ENCODE results near the gene OR6J1.
"Not testable (repeated sequence)": the region's sequence is repeated elsewhere in the genome, so short reads cannot be mapped to it uniquely, and the experiment has no call there.

OR6J1 gene

DNA sequence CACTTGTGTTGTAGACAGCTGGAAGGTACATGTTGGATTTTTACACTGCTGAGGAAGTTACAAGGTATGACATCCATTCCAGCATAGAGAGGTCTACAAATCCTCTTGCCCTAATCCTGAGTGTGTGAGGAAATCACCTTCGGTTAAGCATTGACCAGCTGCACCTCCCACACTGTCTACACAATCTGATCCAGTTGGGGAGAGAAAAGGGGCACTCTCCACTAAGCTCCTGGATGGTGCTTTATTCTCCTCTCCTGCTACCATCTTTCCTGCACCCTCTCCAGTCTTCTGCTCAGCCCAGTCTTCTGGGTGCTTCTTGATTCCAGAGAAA is at the start of gene OR6J1:
Gene OR6J1 (minus strand): TSS at position 48 of the 331 bp plus-strand sequence. CDS start 9,541 bp downstream, outside the sequence.
- Histone ChIP-seq H3K4me3 (ENCODE audit: low read depth, low read length) (no peak within 1 kb of the TSS), H3K36me3 (ENCODE audit: control insufficient read depth, insufficient read depth, low read length) (no peaks in the 10 kb centered on the region), H3K9me3 (ENCODE audit: control insufficient read depth, insufficient read depth, low read length) (no peaks in the 10 kb centered on the region), H3K4me1 (ENCODE audit: control insufficient read depth, insufficient read depth, low read length) (no peaks in the 10 kb centered on the region), H3K27me3 (ENCODE audit: control insufficient read depth, insufficient read depth, low read length) (no peaks in the 10 kb centered on the region), H3K9ac (ENCODE audit: low read depth, low read length) (no peak within 1 kb of the TSS), H3K27ac (ENCODE audit: low read depth, low read length) (no peak within 1 kb of the TSS)

DNA sequence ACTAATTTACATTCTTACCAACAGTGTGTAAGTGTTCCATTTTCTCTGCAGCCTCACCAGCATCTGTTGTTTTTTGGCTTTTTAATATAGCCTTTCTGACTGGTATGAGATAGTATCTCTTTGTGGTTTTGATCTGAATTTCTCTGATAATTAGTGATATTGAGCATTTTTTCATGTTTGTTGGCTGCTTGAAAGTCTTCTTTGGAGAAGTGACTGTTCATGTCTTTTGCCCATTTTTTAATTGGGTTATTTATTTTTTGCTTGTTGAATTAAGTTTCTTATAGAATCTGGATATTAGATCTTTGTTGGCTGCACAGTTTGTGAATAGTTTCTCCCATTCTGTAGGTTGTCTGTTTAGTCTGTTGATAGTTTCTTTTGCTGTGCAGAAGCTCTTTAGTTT is 48.0 kb upstream of the OR6J1 start:
- H3K36me3 ChIP-seq (ENCODE audit: control insufficient read depth, insufficient read depth, low read length), result no peaks in the 10 kb centered on the region
- no peak overlapping the region for H3K9ac ChIP-seq (ENCODE audit: low read depth, low read length)
- H3K27me3 ChIP-seq (ENCODE audit: control insufficient read depth, insufficient read depth, low read length), result no peaks in the 10 kb centered on the region
- no peak overlapping the region for H3K4me3 ChIP-seq (ENCODE audit: low read depth, low read length)
- no peaks in the 10 kb centered on the region for H3K4me1 ChIP-seq (ENCODE audit: control insufficient read depth, insufficient read depth, low read length)
- no peak overlapping the region for H3K27ac ChIP-seq (ENCODE audit: low read depth, low read length)
- no peaks in the 10 kb centered on the region; the same call in 1 of the 2 replicates for H3K9me3 ChIP-seq (ENCODE audit: control insufficient read depth, insufficient read depth, low read length)

DNA sequence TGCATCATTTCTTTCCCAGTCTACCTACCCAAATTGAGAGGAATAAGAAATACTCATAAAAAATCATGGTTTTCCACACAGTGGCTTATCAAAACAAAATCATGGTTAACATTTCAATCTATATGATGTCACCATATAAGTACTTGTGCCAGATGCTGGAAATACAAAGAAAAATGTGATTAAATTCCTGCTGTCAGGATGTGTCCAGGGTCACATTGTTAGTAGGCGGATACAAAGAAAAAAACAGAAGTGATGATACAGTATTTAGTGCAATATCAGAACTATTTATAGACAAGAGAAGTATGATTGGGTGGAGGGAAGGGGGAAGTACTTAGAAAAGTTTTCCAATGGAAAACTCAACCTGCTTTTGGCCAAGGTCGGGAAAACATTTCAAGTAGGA is 47.0 kb upstream of the OR6J1 start:
- Histone ChIP-seq H3K9ac (ENCODE audit: low read depth, low read length) (no peak overlapping the region), H3K27me3 (ENCODE audit: control insufficient read depth, insufficient read depth, low read length) (no peaks in the 10 kb centered on the region), H3K9me3 (ENCODE audit: control insufficient read depth, insufficient read depth, low read length) (no peaks in the 10 kb centered on the region; the same call in 1 of the 2 replicates), H3K27ac (ENCODE audit: low read depth, low read length) (no peak overlapping the region), H3K4me3 (ENCODE audit: low read depth, low read length) (no peak overlapping the region), H3K4me1 (ENCODE audit: control insufficient read depth, insufficient read depth, low read length) (peaks cover 3% of the 10 kb centered on the region; the same call in 1 of the 2 replicates), H3K36me3 (ENCODE audit: control insufficient read depth, insufficient read depth, low read length) (no peaks in the 10 kb centered on the region)

DNA sequence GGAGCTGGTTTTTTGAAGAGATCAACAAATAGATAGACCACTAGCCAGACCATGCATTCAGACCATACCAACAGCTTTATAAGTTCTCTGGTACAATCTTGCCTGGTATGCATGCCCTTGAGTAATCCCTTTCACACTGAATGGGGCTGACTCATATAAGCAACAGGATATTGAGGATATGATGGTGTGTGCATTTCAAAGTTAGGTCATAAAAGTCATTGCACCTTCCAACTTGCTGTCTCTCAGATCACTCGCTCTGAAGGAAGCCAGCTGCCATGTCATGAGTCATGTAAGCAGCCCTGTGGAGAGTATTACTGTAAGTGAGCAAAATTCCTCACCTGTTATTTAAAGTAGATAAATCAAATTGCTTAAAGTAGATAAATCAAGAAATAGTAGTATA is 45.0 kb upstream of the OR6J1 start:
- Histone ChIP-seq H3K9ac (ENCODE audit: low read depth, low read length) (no peak overlapping the region), H3K4me1 (ENCODE audit: control insufficient read depth, insufficient read depth, low read length) (peaks cover 9% of the 10 kb centered on the region; the same call in 1 of the 2 replicates), H3K27ac (ENCODE audit: low read depth, low read length) (no peak overlapping the region), H3K9me3 (ENCODE audit: control insufficient read depth, insufficient read depth, low read length) (no peaks in the 10 kb centered on the region; the same call in 1 of the 2 replicates), H3K27me3 (ENCODE audit: control insufficient read depth, insufficient read depth, low read length) (no peaks in the 10 kb centered on the region), H3K36me3 (ENCODE audit: control insufficient read depth, insufficient read depth, low read length) (no peaks in the 10 kb centered on the region), H3K4me3 (ENCODE audit: low read depth, low read length) (no peak overlapping the region)

DNA sequence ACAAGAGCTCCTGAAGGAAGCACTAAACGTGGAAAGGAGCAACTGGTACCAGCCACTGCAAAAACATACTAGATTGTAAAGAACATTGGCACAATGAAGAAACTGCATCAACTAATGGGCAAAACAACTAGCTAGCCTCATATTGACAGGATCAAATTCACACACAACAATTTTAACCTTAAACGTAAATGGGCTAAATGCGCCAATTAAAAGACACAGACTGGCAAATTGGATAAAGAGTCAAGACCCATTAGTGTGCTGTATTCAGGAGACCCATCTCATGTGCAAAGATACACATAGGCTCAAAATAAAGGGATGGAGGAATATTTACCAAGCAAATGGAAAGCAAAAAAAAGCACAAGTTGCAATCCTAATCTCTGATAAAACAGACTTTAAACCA is 43.8 kb upstream of the OR6J1 start:
- not testable (repeated sequence) for H3K9ac ChIP-seq (ENCODE audit: low read depth, low read length); H3K27me3 ChIP-seq (ENCODE audit: control insufficient read depth, insufficient read depth, low read length); H3K4me3 ChIP-seq (ENCODE audit: low read depth, low read length); H3K9me3 ChIP-seq (ENCODE audit: control insufficient read depth, insufficient read depth, low read length); H3K4me1 ChIP-seq (ENCODE audit: control insufficient read depth, insufficient read depth, low read length); H3K27ac ChIP-seq (ENCODE audit: low read depth, low read length); H3K36me3 ChIP-seq (ENCODE audit: control insufficient read depth, insufficient read depth, low read length)

DNA sequence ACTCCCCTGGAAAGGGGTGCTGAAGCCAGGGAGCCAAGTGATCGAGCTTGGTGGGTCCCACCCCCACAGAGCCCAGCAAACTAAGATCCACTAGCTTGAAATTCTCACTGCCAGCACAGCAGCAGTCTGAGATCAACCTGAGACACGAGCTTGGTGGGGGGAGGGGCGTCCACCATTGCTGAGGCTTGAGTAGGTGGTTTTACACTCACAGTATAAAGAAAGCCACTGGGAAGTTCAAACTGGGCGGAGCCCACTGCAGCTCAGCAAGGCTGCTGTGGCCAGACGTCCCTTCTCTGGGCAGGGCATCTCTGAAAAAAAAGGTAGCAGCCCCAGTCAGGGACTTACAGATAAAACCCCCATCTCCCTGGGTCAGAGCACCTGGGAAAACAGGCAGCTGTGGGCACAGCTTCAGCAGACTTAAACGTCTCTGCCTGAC is 42.0 kb upstream of the OR6J1 start:
- H3K4me1 ChIP-seq (ENCODE audit: control insufficient read depth, insufficient read depth, low read length); H3K27me3 ChIP-seq (ENCODE audit: control insufficient read depth, insufficient read depth, low read length); H3K9ac ChIP-seq (ENCODE audit: low read depth, low read length); H3K9me3 ChIP-seq (ENCODE audit: control insufficient read depth, insufficient read depth, low read length); H3K27ac ChIP-seq (ENCODE audit: low read depth, low read length); H3K36me3 ChIP-seq (ENCODE audit: control insufficient read depth, insufficient read depth, low read length); H3K4me3 ChIP-seq (ENCODE audit: low read depth, low read length): not testable (repeated sequence)

DNA sequence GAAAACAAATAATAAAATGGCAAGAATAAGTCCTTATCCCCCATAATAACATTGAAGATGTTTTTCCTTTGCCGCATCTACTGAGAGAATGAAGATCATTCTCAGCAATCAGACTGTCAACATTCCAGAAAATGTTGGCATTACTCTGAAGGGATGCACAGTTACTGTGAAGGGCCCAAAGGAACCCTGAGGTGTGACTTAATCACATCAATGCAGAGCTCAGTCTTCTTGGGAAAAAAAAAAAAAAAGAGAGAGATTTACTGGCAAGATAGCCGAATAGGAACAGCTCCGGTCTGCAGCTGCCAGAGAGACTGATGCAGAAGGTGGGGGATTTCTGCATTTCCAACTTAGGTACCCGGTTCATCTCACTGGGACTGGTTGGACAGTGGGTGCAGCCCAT is 41.3 kb upstream of the OR6J1 start:
- H3K4me1 ChIP-seq (ENCODE audit: control insufficient read depth, insufficient read depth, low read length), result peaks cover 9% of the 10 kb centered on the region; the same call in 1 of the 2 replicates
- no peaks in the 10 kb centered on the region for H3K9me3 ChIP-seq (ENCODE audit: control insufficient read depth, insufficient read depth, low read length)
- H3K36me3 ChIP-seq (ENCODE audit: control insufficient read depth, insufficient read depth, low read length), result no peaks in the 10 kb centered on the region
- no peak overlapping the region for H3K4me3 ChIP-seq (ENCODE audit: low read depth, low read length)
- H3K9ac ChIP-seq (ENCODE audit: low read depth, low read length), result no peak overlapping the region
- H3K27ac ChIP-seq (ENCODE audit: low read depth, low read length), result no peak overlapping the region
- H3K27me3 ChIP-seq (ENCODE audit: control insufficient read depth, insufficient read depth, low read length), result no peaks in the 10 kb centered on the region

DNA sequence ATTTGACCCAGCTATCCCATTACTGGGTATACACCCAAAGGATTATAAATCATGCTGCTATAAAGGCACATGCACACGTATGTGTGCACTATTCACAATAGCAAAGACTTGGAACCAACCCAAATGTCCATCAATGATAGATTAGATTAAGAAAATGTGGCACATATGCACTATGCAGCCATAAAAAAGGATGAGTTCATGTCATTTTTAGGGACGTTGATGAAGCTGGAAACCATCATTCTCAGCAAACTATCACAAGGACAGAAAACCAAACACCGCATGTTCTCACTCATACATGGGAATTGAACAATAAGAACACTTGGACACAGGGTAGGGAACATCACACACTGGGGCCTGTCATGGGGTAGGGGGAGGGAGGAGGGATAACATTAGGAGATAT is 39.3 kb upstream of the OR6J1 start:
- H3K9ac ChIP-seq (ENCODE audit: low read depth, low read length); H3K27ac ChIP-seq (ENCODE audit: low read depth, low read length); H3K4me3 ChIP-seq (ENCODE audit: low read depth, low read length); H3K27me3 ChIP-seq (ENCODE audit: control insufficient read depth, insufficient read depth, low read length); H3K4me1 ChIP-seq (ENCODE audit: control insufficient read depth, insufficient read depth, low read length); H3K9me3 ChIP-seq (ENCODE audit: control insufficient read depth, insufficient read depth, low read length); H3K36me3 ChIP-seq (ENCODE audit: control insufficient read depth, insufficient read depth, low read length): not testable (repeated sequence)

DNA sequence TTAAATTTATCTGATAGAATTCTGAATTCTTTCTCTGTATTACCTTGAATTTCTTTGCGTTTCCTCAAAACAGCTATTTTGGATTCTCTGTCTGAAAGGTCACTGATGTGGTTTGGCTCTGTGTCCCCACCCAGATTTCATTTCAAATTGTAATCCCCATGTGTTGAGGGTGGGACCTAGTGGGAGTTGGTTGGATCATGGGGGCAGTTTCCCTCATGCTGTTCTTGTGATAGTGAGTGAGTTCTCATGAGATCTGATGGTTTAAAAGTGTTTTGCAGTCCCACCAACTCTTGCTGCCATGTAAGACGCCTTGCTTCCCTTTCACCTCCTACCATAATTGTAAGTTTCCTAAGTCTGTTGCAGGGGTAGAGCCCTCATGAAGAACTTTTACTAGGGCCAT is 34.1 kb upstream of the OR6J1 start:
- no peaks in the 10 kb centered on the region for H3K36me3 ChIP-seq (ENCODE audit: control insufficient read depth, insufficient read depth, low read length)
- no peaks in the 10 kb centered on the region for H3K27me3 ChIP-seq (ENCODE audit: control insufficient read depth, insufficient read depth, low read length)
- no peak overlapping the region for H3K9ac ChIP-seq (ENCODE audit: low read depth, low read length)
- no peaks in the 10 kb centered on the region for H3K9me3 ChIP-seq (ENCODE audit: control insufficient read depth, insufficient read depth, low read length)
- no peaks in the 10 kb centered on the region for H3K4me1 ChIP-seq (ENCODE audit: control insufficient read depth, insufficient read depth, low read length)
- no peak overlapping the region for H3K4me3 ChIP-seq (ENCODE audit: low read depth, low read length)
- H3K27ac ChIP-seq (ENCODE audit: low read depth, low read length), result no peak overlapping the region

DNA sequence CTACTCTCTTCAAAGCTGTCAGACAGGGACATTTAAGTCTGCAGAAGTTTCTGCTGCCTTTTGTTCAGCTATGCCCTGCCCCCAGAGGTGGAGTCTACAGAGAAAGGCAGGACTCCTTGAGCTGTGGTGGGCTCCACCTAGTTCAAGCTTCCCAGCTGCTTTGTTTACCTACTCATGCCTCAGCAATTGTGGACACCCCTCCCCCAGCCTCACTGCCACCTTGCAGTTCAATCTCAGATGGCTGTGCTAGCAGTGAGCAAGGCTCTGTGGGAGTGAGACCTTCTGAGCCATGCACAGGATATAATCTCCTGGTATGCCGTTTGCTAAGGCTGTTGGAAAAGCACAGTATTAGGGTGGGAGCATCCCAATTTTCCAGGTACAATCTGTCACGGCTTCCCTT is 33.4 kb upstream of the OR6J1 start:
- not testable (repeated sequence) for H3K9ac ChIP-seq (ENCODE audit: low read depth, low read length); H3K27me3 ChIP-seq (ENCODE audit: control insufficient read depth, insufficient read depth, low read length); H3K36me3 ChIP-seq (ENCODE audit: control insufficient read depth, insufficient read depth, low read length); H3K9me3 ChIP-seq (ENCODE audit: control insufficient read depth, insufficient read depth, low read length); H3K27ac ChIP-seq (ENCODE audit: low read depth, low read length); H3K4me1 ChIP-seq (ENCODE audit: control insufficient read depth, insufficient read depth, low read length); H3K4me3 ChIP-seq (ENCODE audit: low read depth, low read length)

DNA sequence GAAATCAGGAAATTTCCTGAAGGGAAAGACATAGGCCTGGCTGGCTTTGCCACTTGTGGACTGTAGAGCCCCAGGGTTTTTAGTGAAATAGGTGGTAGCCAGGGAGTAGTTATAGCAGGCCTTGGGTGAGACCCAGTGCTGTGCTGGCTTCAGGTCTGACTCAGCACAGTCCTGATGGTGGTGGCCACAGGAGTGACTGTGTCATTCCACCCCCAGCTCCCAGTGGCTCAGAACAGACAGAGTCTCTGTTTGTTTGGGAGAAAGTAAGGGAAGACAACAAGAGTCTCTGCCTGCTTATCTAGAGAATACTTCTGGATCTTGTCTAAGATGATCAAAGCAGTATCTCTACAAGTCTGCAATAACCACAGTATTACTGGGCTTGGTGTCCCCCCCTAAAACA is 27.5 kb upstream of the OR6J1 start:
- Histone ChIP-seq H3K9ac (ENCODE audit: low read depth, low read length) (no peak overlapping the region), H3K4me3 (ENCODE audit: low read depth, low read length) (no peak overlapping the region), H3K4me1 (ENCODE audit: control insufficient read depth, insufficient read depth, low read length) (no peaks in the 10 kb centered on the region), H3K27me3 (ENCODE audit: control insufficient read depth, insufficient read depth, low read length) (no peaks in the 10 kb centered on the region), H3K36me3 (ENCODE audit: control insufficient read depth, insufficient read depth, low read length) (no peaks in the 10 kb centered on the region), H3K9me3 (ENCODE audit: control insufficient read depth, insufficient read depth, low read length) (no peaks in the 10 kb centered on the region), H3K27ac (ENCODE audit: low read depth, low read length) (no peak overlapping the region)

DNA sequence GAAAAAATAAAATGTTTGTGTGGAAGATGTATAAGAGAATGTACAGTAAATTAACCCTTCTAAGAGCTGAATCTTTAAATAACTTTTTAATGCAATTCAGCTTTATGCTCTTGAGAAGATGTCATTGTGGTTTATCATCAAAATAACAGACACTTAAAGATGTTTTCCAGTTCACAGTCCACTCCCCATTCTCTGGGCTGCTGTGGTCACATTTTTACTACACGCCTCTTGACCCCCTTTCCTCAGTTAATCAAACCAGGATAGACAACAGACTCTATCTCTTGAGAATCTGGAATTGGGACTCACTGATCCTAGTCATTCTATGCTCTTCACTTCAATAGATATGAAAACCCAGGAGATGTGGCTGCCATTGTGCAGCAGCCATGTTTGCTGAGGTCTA is 24.7 kb upstream of the OR6J1 start:
- H3K27me3 ChIP-seq (ENCODE audit: control insufficient read depth, insufficient read depth, low read length), result no peaks in the 10 kb centered on the region
- no peak overlapping the region for H3K27ac ChIP-seq (ENCODE audit: low read depth, low read length)
- H3K36me3 ChIP-seq (ENCODE audit: control insufficient read depth, insufficient read depth, low read length), result no peaks in the 10 kb centered on the region
- no peaks in the 10 kb centered on the region for H3K4me1 ChIP-seq (ENCODE audit: control insufficient read depth, insufficient read depth, low read length)
- H3K9ac ChIP-seq (ENCODE audit: low read depth, low read length), result no peak overlapping the region
- H3K9me3 ChIP-seq (ENCODE audit: control insufficient read depth, insufficient read depth, low read length), result no peaks in the 10 kb centered on the region
- no peak overlapping the region for H3K4me3 ChIP-seq (ENCODE audit: low read depth, low read length)

Measured in HUES48 (cell line).